Cardiac muscle cell (in vitro differentiated cells and primary cell): Measurements from ENCODE around the gene HOXA3. TPM values are rescaled to one million over a fixed set of nuclear protein-coding genes. Genes with fewer than 3 reads are reported as not detected.

Source experiments
- DNase-seq, 2 donors: peaks; one replicate each; pipeline versions ENCODE4 v3.0.0 to v3.0.0-alpha.2; 2010 to 2017; ENCODE audit warnings: low read depth in 1 of 2, low spot score in 1 of 2
- H3K27ac ChIP-seq: fragments of 200-600 bp; sonication (generic); 2 replicates; pipeline ENCODE4 v1.5.1; 2016
- H3K27me3 ChIP-seq: fragments of 200-600 bp; sonication (generic); 2 replicates; pipeline ENCODE4 v1.6.0; 2016; ENCODE audit warnings: control low read depth
- H3K36me3 ChIP-seq: fragments of 200-600 bp; sonication (generic); 2 replicates; pipeline ENCODE4 v1.5.1; 2016; ENCODE audit warnings: control low read depth
- H3K4me1 ChIP-seq: fragments of 200-600 bp; sonication (generic); 2 replicates; pipeline ENCODE4 v1.8.1; 2017; ENCODE audit warnings: low read depth, mild to moderate bottlenecking, mixed run types
- H3K4me3 ChIP-seq: fragments of 200-600 bp; sonication (generic); 2 replicates; pipeline ENCODE4 v1.5.1; 2016; ENCODE audit warnings: mild to moderate bottlenecking
- H3K9me3 ChIP-seq: fragments of 200-600 bp; sonication (generic); 2 replicates; pipeline ENCODE4 v1.5.1; 2017; ENCODE audit warnings: low read depth, mild to moderate bottlenecking, control low read depth
- polyA plus RNA-seq: library from polyadenylated mRNA; unstranded; fragments of >200 nt; fragmentation: Nextera tagmentation; extraction: Ambion mirVana; gene quantifications from 2 replicates; pipeline ENCODE4 v1.2.1, GENCODE V29; 2016
- total RNA-seq: library from RNA; depleted of rRNA; stranded (reverse); fragments of >200 nt; gene quantifications from 2 replicates; pipeline ENCODE4 v1.2.3, GENCODE V29; 2016
- TF ChIP-seq, protein P1 (sequence below): IDR thresholded peaks from 2 replicates; pipeline ENCODE4 v1.5.1; 2012; ENCODE audit warnings: low read depth, mild to moderate bottlenecking, low read length

HOXA3 gene
- total and polyA plus RNA-seq, 2 experiments from 2014 or later: 1.4 to 9.4 TPM

DNA sequence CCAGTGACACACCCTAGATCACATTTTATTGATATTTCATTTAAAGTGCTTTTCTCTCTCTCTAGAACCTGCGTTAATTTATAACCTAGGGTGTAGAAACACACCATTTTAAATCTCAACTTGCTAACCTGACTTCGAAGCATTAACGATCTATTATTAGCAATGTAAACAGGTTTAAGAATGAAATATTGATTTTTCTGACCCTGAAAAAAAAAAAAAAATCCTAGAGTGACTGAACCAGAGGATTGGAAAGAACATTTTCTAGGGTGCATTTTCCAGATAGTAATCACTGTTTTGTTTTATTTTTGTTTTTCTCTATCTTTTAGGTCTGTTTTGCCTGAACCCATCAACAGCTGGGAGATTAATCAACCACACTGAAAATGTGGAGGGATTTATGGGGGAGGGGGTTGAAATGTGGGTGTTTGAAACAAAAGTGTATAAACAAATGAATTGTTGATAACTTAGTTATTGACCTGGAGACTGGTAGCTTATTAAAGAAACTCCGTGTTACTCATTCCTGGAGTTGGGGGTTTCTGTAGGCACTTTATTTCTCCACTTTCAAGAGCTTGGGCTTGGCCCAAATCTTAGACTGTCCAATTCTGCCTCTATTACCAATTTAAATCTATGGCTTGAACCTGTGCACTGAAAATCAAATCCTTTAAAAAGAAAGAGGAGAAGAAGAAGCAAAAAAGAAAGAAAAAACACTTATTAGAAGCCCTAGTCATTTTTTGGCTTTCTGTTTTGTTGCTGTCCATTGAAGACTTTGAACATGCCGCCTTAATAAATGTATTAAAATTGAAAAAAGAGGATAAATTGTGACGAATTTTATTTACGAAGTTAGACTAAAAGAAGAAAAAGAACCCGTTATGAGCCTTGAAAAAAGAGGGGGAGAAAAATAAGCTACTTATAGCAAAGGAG is 52.7 kb downstream of the HOXA3 start:
- peaks cover 100% of the 10 kb centered on the region for H3K27me3 ChIP-seq
- TF ChIP-seq, protein P1, sequence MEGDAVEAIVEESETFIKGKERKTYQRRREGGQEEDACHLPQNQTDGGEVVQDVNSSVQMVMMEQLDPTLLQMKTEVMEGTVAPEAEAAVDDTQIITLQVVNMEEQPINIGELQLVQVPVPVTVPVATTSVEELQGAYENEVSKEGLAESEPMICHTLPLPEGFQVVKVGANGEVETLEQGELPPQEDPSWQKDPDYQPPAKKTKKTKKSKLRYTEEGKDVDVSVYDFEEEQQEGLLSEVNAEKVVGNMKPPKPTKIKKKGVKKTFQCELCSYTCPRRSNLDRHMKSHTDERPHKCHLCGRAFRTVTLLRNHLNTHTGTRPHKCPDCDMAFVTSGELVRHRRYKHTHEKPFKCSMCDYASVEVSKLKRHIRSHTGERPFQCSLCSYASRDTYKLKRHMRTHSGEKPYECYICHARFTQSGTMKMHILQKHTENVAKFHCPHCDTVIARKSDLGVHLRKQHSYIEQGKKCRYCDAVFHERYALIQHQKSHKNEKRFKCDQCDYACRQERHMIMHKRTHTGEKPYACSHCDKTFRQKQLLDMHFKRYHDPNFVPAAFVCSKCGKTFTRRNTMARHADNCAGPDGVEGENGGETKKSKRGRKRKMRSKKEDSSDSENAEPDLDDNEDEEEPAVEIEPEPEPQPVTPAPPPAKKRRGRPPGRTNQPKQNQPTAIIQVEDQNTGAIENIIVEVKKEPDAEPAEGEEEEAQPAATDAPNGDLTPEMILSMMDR: no peak
- no peak for DNase-seq
- H3K36me3 ChIP-seq: no peaks in the 10 kb centered on the region
- H3K9me3 ChIP-seq: no peaks in the 10 kb centered on the region
- H3K4me1 ChIP-seq: no peaks in the 10 kb centered on the region
- H3K27ac ChIP-seq: no peak overlapping the region
- no peak overlapping the region for H3K4me3 ChIP-seq

DNA sequence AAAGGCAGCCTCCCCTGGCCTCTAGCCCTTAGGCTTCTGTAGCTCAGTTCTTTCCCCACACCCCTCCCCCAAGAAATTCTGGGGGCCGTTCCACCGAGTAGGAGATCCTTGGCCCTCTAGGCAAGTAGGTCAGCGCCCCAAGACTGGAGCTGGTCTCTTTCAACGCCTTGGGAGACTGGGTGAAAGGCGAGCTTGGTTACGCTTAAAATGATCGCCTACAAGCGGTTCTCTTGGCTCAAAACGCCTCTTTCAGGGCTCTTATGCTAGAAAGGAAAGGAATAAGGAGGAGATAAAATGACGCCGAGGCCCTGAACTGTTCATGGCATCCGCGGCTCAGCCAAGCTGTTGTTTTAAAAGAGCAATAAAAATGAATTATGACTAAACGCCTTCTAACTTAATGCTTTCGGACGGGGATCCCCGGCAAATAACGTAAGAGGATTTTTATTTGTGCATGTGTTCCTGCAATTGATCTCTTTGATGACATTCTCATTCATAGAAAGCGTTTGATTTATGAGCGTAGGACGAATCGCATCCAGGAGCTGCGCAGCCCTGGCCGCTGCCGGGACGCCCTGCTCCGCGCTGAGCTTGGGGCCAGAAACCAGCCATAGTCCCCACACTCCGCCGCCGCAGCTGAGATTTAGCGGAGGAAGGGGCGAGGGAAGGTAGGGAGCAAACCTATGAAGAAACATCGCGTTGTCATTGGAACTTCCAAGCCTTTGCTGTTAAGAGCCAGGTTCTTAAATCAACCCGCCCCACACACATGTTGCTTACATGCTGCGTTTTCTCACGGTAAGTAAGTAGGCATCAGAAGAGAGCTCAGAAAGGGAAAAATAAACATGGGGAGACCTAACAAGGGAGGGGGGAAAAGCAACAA is 53.6 kb downstream of the HOXA3 start:
- Histone ChIP-seq H3K27ac (no peak overlapping the region), H3K27me3 (peaks cover 100% of the 10 kb centered on the region), H3K9me3 (no peaks in the 10 kb centered on the region), H3K4me1 (no peaks in the 10 kb centered on the region), H3K4me3 (no peak overlapping the region), H3K36me3 (no peaks in the 10 kb centered on the region)
- TF ChIP-seq, protein P1: no peak
- DNase-seq: no peak

- no peak overlapping the region for H3K4me3 ChIP-seq
- TF ChIP-seq, protein P1: no peak
- H3K4me1 ChIP-seq: no peaks in the 10 kb centered on the region
- peaks cover 100% of the 10 kb centered on the region for H3K27me3 ChIP-seq
- no peak overlapping the region for H3K27ac ChIP-seq
- H3K9me3 ChIP-seq: no peaks in the 10 kb centered on the region
- H3K36me3 ChIP-seq: no peaks in the 10 kb centered on the region
- peak in 1 of 2 donors; percentile 42 for DNase-seq
These were observed 54.5 kb downstream of the HOXA3 start for GRCh38 chr7:27097686-27098577.

DNA sequence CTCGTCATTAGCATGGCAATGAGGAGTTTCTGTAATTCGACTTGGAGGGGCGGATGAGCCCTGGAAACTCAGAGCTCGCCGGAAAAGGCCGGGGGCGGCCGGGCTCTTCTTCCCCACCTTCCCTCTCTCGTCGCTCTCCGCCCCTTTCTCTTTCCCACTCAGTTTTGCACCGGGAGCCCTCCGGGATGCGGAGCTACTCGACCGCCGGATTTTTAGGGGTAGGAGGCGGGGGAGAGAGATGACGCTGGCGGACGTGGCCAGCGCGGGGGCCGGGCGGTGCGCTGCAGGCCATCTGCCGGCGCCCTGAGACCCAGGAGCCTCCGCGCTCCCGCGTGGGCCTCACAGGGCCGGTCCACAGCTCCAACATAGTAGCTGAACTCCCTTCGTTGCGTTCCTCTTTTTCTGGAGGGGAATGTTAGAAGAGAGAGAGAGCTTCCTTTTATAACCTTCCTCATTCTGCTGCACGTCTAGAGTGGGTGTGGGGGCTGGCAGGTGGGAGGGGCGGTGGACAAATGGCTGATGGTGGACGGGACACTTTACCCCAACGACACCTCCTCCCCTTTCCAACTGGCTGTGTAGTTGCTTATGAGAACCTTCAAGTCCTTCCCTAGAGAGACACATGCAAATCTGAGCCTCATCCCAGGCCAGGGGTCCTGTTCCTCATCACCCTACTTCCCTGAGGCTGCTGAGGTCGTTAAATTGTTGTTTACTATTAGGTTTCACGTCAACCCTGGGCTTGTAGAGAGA is 55.4 kb downstream of the HOXA3 start:
- H3K4me1 ChIP-seq: no peaks in the 10 kb centered on the region
- no peaks in the 10 kb centered on the region for H3K36me3 ChIP-seq
- no peaks in the 10 kb centered on the region for H3K9me3 ChIP-seq
- H3K27me3 ChIP-seq: peaks cover 100% of the 10 kb centered on the region
- TF ChIP-seq, protein P1: no peak
- peak overlapping the region; percentile 52 for H3K4me3 ChIP-seq
- no peak for DNase-seq
- H3K27ac ChIP-seq: no peak overlapping the region
